GM19193 (cell line): ENCODE data around the gene CCDC34.

Experiments used
- POLR2A ChIP-seq: IDR thresholded peaks from 4 replicates; pipeline ENCODE4 v1.6.1; 2011; ENCODE audit not compliant: insufficient read depth, insufficient read length; ENCODE audit errors: extremely low read depth

The CCDC34 gene

GRCh38 chr11:27397624-27398399 is 34.8 kb upstream of the CCDC34 start:
- TF ChIP-seq POLR2A: no peak

- no peak for TF ChIP-seq POLR2A
Measured at GRCh38 chr11:27396259-27396839, 33.3 kb upstream of the CCDC34 start.

GRCh38 chr11:27395556-27396258 is 32.7 kb upstream of the CCDC34 start:
- TF ChIP-seq POLR2A: no peak

- TF ChIP-seq POLR2A: no peak
Measured at GRCh38 chr11:27394781-27395228, 31.8 kb upstream of the CCDC34 start.

GRCh38 chr11:27392278-27393114 is 29.5 kb upstream of the CCDC34 start:
- no peak for TF ChIP-seq POLR2A

- TF ChIP-seq POLR2A: no peak
Measured at GRCh38 chr11:27391331-27392015, 28.5 kb upstream of the CCDC34 start.

GRCh38 chr11:27390318-27391295 is 27.6 kb upstream of the CCDC34 start:
- TF ChIP-seq POLR2A: no peak

GRCh38 chr11:27388869-27389268 is 25.9 kb upstream of the CCDC34 start:
- TF ChIP-seq POLR2A: no peak

- TF ChIP-seq POLR2A: no peak
Measured at GRCh38 chr11:27388001-27388400, 25.0 kb upstream of the CCDC34 start.

- TF ChIP-seq POLR2A: no peak
Measured at GRCh38 chr11:27387362-27387761, 24.3 kb upstream of the CCDC34 start.

- TF ChIP-seq POLR2A: no peak
Measured at GRCh38 chr11:27386181-27386845, 23.3 kb upstream of the CCDC34 start.

GRCh38 chr11:27385245-27385644 is 22.2 kb upstream of the CCDC34 start:
- TF ChIP-seq POLR2A: no peak

GRCh38 chr11:27384227-27384626 is 21.2 kb upstream of the CCDC34 start:
- no peak for TF ChIP-seq POLR2A
